ENCODE data around the gene GSK3B. TPM values are rescaled to one million over a fixed set of nuclear protein-coding genes. Genes with fewer than 3 reads are reported as not detected.

Gene GSK3B
- total and polyA plus RNA-seq, 2 donors (not counting 1 experiment from before 2014, with no cell fraction given) = 12.3 to 33.3 TPM

DNA sequence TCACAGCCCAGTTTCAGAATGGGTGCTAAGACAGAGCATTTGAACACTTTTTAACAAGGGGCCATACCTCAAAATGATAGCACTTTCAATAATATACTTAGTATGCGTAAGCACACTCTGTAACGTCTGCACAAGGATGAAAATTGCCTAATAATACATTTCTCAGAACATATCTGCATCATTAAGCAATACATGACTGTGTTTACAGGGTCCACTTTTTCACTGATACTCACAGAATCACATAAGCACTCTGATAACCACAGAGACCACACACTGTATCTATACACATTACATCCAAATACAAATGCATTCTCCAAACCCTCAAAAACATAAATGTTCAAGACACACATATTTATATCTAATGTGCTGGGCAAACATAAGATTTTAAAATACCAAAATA lies 232.6 kb downstream of the GSK3B start:
- WGBS (ENCODE audit: insufficient coverage) = 100% methylated on average over 2 of the region's 2 CpGs
- no peak for TF ChIP-seq EZH2 (IDR thresholded peaks at IDR 0.05; ENCODE audit: borderline replicate concordance, insufficient read depth, low read depth, low read length, poor library complexity, severe bottlenecking)
- TF ChIP-seq, protein P1, sequence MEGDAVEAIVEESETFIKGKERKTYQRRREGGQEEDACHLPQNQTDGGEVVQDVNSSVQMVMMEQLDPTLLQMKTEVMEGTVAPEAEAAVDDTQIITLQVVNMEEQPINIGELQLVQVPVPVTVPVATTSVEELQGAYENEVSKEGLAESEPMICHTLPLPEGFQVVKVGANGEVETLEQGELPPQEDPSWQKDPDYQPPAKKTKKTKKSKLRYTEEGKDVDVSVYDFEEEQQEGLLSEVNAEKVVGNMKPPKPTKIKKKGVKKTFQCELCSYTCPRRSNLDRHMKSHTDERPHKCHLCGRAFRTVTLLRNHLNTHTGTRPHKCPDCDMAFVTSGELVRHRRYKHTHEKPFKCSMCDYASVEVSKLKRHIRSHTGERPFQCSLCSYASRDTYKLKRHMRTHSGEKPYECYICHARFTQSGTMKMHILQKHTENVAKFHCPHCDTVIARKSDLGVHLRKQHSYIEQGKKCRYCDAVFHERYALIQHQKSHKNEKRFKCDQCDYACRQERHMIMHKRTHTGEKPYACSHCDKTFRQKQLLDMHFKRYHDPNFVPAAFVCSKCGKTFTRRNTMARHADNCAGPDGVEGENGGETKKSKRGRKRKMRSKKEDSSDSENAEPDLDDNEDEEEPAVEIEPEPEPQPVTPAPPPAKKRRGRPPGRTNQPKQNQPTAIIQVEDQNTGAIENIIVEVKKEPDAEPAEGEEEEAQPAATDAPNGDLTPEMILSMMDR (IDR thresholded peaks at IDR 0.05) = no peak

DNA sequence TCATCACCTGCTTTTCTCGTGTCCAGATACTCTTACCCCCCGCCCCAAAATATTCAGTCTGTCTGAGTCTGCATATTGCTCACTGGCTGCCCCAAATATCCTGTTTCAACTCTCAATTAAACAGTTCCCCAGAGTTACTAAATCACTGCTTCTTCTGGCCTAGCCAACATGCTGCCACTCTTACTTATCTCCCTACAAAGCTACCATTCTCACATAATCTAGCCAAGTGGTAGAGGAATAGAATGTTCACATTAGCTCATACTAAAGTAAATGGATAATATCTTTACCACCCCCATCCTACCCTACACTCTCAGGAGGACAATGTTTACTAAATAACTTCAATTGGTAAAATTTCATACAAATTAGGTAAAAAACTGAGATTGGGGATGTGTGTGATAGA lies 234.5 kb downstream of the GSK3B start:
- Mint-ChIP-seq H3K4me1 (no peaks in the 10 kb centered on the region), H3K9me3 (ENCODE audit: insufficient read depth) (peaks cover 7% of the 10 kb centered on the region), H3K27ac (no peak overlapping the region), H3K27me3 (no peaks in the 10 kb centered on the region), H3K4me3 (no peak overlapping the region)
- ChIA-PET POLR2A (no interaction called here), CTCF (interaction anchor here (1.0 kb wide), 1 partner anchor 22 kb away, joined by 3 read pairs; no protein-coding TSS in a partner anchor)
- no peak overlapping the region for H3K4me2 ChIP-seq (replicated peaks; ENCODE audit: low read depth, low read length, poor library complexity, severe bottlenecking)
- no peaks in the 10 kb centered on the region for H3K27me3 ChIP-seq (replicated peaks in 1 of 4; ENCODE audit: control extremely low read depth in 1 of 4, control insufficient read depth in 3 of 4, insufficient read depth in 4 of 4, low read length in 3 of 4)
- peaks cover 19 to 39% of the 10 kb centered on the region in 2 experiments for H3K36me3 ChIP-seq (replicated peaks in 1 of 2; ENCODE audit: control extremely low read depth in 1 of 2, control insufficient read depth in 1 of 2, extremely low read depth in 1 of 2, insufficient read depth in 2 of 2, low read length in 1 of 2)
- H3K4me1 ChIP-seq (ENCODE audit: control insufficient read depth in 2 of 2, insufficient read depth in 2 of 2, low read length in 2 of 2) = no peaks in the 10 kb centered on the region
- DNase-seq (no peak), ATAC-seq (ENCODE audit: low read depth) (no peak)
- H3K4me3 ChIP-seq (ENCODE audit: control extremely low read depth in 1 of 5, extremely low read depth in 1 of 5, insufficient read depth in 1 of 5, low read depth in 2 of 5, low read length in 4 of 5) = no peak overlapping the region
- intact Hi-C loops (cut with micrococcal nuclease) = no loop called here
- no peak overlapping the region for H3K27ac ChIP-seq (ENCODE audit: low read length in 2 of 2)
- H4K20me1 ChIP-seq (ENCODE audit: control insufficient read depth, insufficient read depth, low read length, poor library complexity, severe bottlenecking) = no peaks in the 10 kb centered on the region
- TF ChIP-seq, protein P1 (IDR thresholded peaks at IDR 0.05) = no peak
- TF ChIP-seq EZH2 (IDR thresholded peaks at IDR 0.05; ENCODE audit: borderline replicate concordance, insufficient read depth, low read depth, low read length, poor library complexity, severe bottlenecking) = no peak
- no peak overlapping the region for H2AFZ ChIP-seq (ENCODE audit: insufficient read depth, low read depth, low read length, poor library complexity, severe bottlenecking)
- H3K9ac ChIP-seq (ENCODE audit: low read length) = no peak overlapping the region
- no peaks in the 10 kb centered on the region for H3K79me2 ChIP-seq (ENCODE audit: control insufficient read depth, insufficient read depth, low read length)
- WGBS (ENCODE audit: insufficient coverage) = 100% methylated on average over 2 of the region's 2 CpGs
- H3K9me3 ChIP-seq (ENCODE audit: control extremely low read depth in 1 of 3, control insufficient read depth in 2 of 3, insufficient read depth in 1 of 3, low read length in 2 of 3) = peaks cover 0 to 2% (median 0%) of the 10 kb centered on the region in 3 donors

More for the DNA sequence above, 232.6 kb downstream of the GSK3B start:
- Mint-ChIP-seq H3K4me1 (no peaks in the 10 kb centered on the region), H3K27me3 (no peaks in the 10 kb centered on the region), H3K27ac (no peak overlapping the region), H3K9me3 (ENCODE audit: insufficient read depth) (peaks cover 3% of the 10 kb centered on the region), H3K4me3 (no peak overlapping the region)
- no peak overlapping the region for H3K27ac ChIP-seq (ENCODE audit: low read length in 2 of 2)
- H3K4me2 ChIP-seq (replicated peaks; ENCODE audit: low read depth, low read length, poor library complexity, severe bottlenecking) = no peak overlapping the region
- CTCF ChIA-PET = no interaction called here
- H2AFZ ChIP-seq (ENCODE audit: insufficient read depth, low read depth, low read length, poor library complexity, severe bottlenecking) = no peak overlapping the region
- no peaks in the 10 kb centered on the region for H3K79me2 ChIP-seq (ENCODE audit: control insufficient read depth, insufficient read depth, low read length)
- no peak overlapping the region for H3K9ac ChIP-seq (ENCODE audit: low read length)
- POLR2A ChIA-PET = no interaction called here
- H3K9me3 ChIP-seq (ENCODE audit: control extremely low read depth in 1 of 3, control insufficient read depth in 2 of 3, insufficient read depth in 1 of 3, low read length in 2 of 3) = peaks cover 0 to 2% (median 0%) of the 10 kb centered on the region in 3 donors
- no peaks in the 10 kb centered on the region for H3K27me3 ChIP-seq (replicated peaks in 1 of 4; ENCODE audit: control extremely low read depth in 1 of 4, control insufficient read depth in 3 of 4, insufficient read depth in 4 of 4, low read length in 3 of 4)
- ATAC-seq (ENCODE audit: low read depth) = no peak
- no peaks in the 10 kb centered on the region for H3K4me1 ChIP-seq (ENCODE audit: control insufficient read depth in 2 of 2, insufficient read depth in 2 of 2, low read length in 2 of 2)
- no peak overlapping the region for H3K4me3 ChIP-seq (ENCODE audit: control extremely low read depth in 1 of 5, extremely low read depth in 1 of 5, insufficient read depth in 1 of 5, low read depth in 2 of 5, low read length in 4 of 5)
- H3K36me3 ChIP-seq (replicated peaks in 1 of 2; ENCODE audit: control extremely low read depth in 1 of 2, control insufficient read depth in 1 of 2, extremely low read depth in 1 of 2, insufficient read depth in 2 of 2, low read length in 1 of 2) = peaks cover 21 to 39% of the 10 kb centered on the region in 2 experiments
- DNase-seq = no peak
- no peaks in the 10 kb centered on the region for H4K20me1 ChIP-seq (ENCODE audit: control insufficient read depth, insufficient read depth, low read length, poor library complexity, severe bottlenecking)
- intact Hi-C loops (cut with micrococcal nuclease) = no loop called here

Data from B cell (primary cell).